IPS-18c (cell line): Measurements from ENCODE around the gene SPIRE1.

ENCODE experiments used
- H3K4me3 ChIP-seq: 2 replicates; pipeline ENCODE4 v1.7.0; 2013; ENCODE audit warnings: low read depth, mild to moderate bottlenecking, low read length, moderate library complexity; ENCODE audit not compliant: insufficient read depth
- H3K9me3 ChIP-seq: one replicate; pipeline ENCODE4 v1.6.1; 2013; ENCODE audit warnings: mild to moderate bottlenecking, low read length, moderate library complexity; ENCODE audit not compliant: control insufficient read depth, insufficient read depth

The SPIRE1 gene

GRCh38 chr18:12657684-12658425 lies at the start of gene SPIRE1:
Gene SPIRE1, minus strand, starts transcription at chr18:12658107. Its CDS starts 241 bp downstream, at chr18:12657866.
- Histone ChIP-seq H3K9me3 (peaks cover 2% of the 10 kb centered on the region), H3K4me3 (peak within 1 kb of the TSS; percentile 67)

- no peaks in the 10 kb centered on the region for H3K9me3 ChIP-seq
Observed at GRCh38 chr18:12703664-12704063, 45.8 kb upstream of the SPIRE1 start.

GRCh38 chr18:12703096-12703567 lies 45.2 kb upstream of the SPIRE1 start:
- Histone ChIP-seq H3K9me3 (no peaks in the 10 kb centered on the region), H3K4me3 (peak overlapping the region; percentile 80)

More at GRCh38 chr18:12703664-12704063, 45.8 kb upstream of the SPIRE1 start:
- H3K4me3 ChIP-seq: peak overlapping the region; percentile 80

- H3K4me3 ChIP-seq: peak within 1 kb of the TSS; percentile 80
Observed at GRCh38 chr18:12702221-12703095, 44.6 kb upstream of the SPIRE1 start, which contains the start of the genes CEP76 and PSMG2. Gene CEP76, minus strand, starts transcription at chr18:12702723. Its CDS starts 175 bp downstream, at chr18:12702548. Gene PSMG2, plus strand, starts transcription at chr18:12703042. Its CDS starts 66 bp downstream, at chr18:12703108.

GRCh38 chr18:12701161-12701560 lies 43.3 kb upstream of the SPIRE1 start:
- no peaks in the 10 kb centered on the region for H3K9me3 ChIP-seq
- peak overlapping the region; percentile 80 for H3K4me3 ChIP-seq

More at GRCh38 chr18:12702221-12703095, 44.6 kb upstream of the SPIRE1 start, which contains the start of the genes CEP76 and PSMG2:
- H3K9me3 ChIP-seq: no peaks in the 10 kb centered on the region

GRCh38 chr18:12699747-12700146 lies 41.8 kb upstream of the SPIRE1 start:
- Histone ChIP-seq H3K9me3 (no peaks in the 10 kb centered on the region), H3K4me3 (no peak overlapping the region)

GRCh38 chr18:12694032-12694431 lies 36.1 kb upstream of the SPIRE1 start:
- no peak overlapping the region for H3K4me3 ChIP-seq
- H3K9me3 ChIP-seq: no peaks in the 10 kb centered on the region

- Histone ChIP-seq H3K4me3 (no peak overlapping the region), H3K9me3 (no peaks in the 10 kb centered on the region)
Observed at GRCh38 chr18:12692206-12692605, 34.3 kb upstream of the SPIRE1 start.

- Histone ChIP-seq H3K4me3 (no peak overlapping the region), H3K9me3 (no peaks in the 10 kb centered on the region)
Observed at GRCh38 chr18:12689256-12689850, 31.4 kb upstream of the SPIRE1 start.

GRCh38 chr18:12686100-12686499 lies 28.2 kb upstream of the SPIRE1 start:
- no peaks in the 10 kb centered on the region for H3K9me3 ChIP-seq
- H3K4me3 ChIP-seq: no peak overlapping the region

GRCh38 chr18:12679183-12679786 lies 21.4 kb upstream of the SPIRE1 start:
- Histone ChIP-seq H3K9me3 (no peaks in the 10 kb centered on the region), H3K4me3 (no peak overlapping the region)

GRCh38 chr18:12668041-12668440 lies 10.1 kb upstream of the SPIRE1 start:
- Histone ChIP-seq H3K9me3 (no peaks in the 10 kb centered on the region), H3K4me3 (no peak overlapping the region)

GRCh38 chr18:12659904-12660605 lies 2.1 kb upstream of the SPIRE1 start:
- Histone ChIP-seq H3K4me3 (no peak overlapping the region), H3K9me3 (no peaks in the 10 kb centered on the region)

- peak overlapping the region; percentile 67 for H3K4me3 ChIP-seq
Observed at GRCh38 chr18:12658426-12659138, 675 bp upstream of the SPIRE1 start.

GRCh38 chr18:12656938-12657683 lies 796 bp downstream of the SPIRE1 start:
- peak overlapping the region; percentile 67 for H3K4me3 ChIP-seq

More at GRCh38 chr18:12658426-12659138, 675 bp upstream of the SPIRE1 start:
- H3K9me3 ChIP-seq: no peaks in the 10 kb centered on the region

More at GRCh38 chr18:12656938-12657683, 796 bp downstream of the SPIRE1 start:
- H3K9me3 ChIP-seq: peaks cover 2% of the 10 kb centered on the region
